Colonic mucosa (tissue), 4 donors: Measurements from ENCODE around the gene MED9. TPM values are rescaled to one million over a fixed set of nuclear protein-coding genes. Genes with fewer than 3 reads are reported as not detected.

Experiments used
- DNase-seq: peaks from one replicate; pipeline ENCODE4 v3.0.0-alpha.2; 2020
- H3K27ac ChIP-seq: fragments of 200-600 bp; one replicate; pipeline ENCODE4 v1.8.0; 2021
- H3K27me3 ChIP-seq: fragments of 200-600 bp; one replicate; pipeline ENCODE4 v1.8.0; 2021
- H3K36me3 ChIP-seq: fragments of 200-600 bp; one replicate; pipeline ENCODE4 v1.8.0; 2021
- H3K4me1 ChIP-seq: fragments of 200-600 bp; one replicate; pipeline ENCODE4 v1.8.0; 2021; ENCODE audit warnings: mild to moderate bottlenecking
- H3K4me3 ChIP-seq: fragments of 200-600 bp; one replicate; pipeline ENCODE4 v1.8.0; 2021
- H3K9ac ChIP-seq, 2 donors: one replicate each; pipeline ENCODE4 v1.7.0; 2013; ENCODE audit warnings: control low read depth in 2 of 2, low read depth in 2 of 2, low read length in 2 of 2
- H3K9me3 ChIP-seq: fragments of 200-600 bp; one replicate; pipeline ENCODE4 v1.8.0; 2021
- intact Hi-C: fragments of 100-400 bp; cut with DNase I; formaldehyde crosslinking; loops from one replicate; pipeline ENCODE4 v1.14.1; 2022
- total RNA-seq, 2 donors: library from RNA; stranded (reverse); fragmentation: NEBNext Ultra II Directional in 1 of 2; extraction: Animal tissue kit (Norgen Biotek cat#: 25700) in 1 of 2; gene quantifications; one replicate each; pipeline ENCODE4 v1.2.1, GENCODE V29; 2021
- TF ChIP-seq, protein P1 (sequence below): fragments of 200-600 bp; IDR thresholded peaks from one replicate; pipeline ENCODE4 v1.8.0; 2022; ENCODE audit warnings: antibody characterized with exemption, mild to moderate bottlenecking
- donor health status: healthy.
- donor health status: DM: no; HTN: no; CAD: no.
- donor health status: DM: no; HTN: no; CAD: no.

MED9 gene
- total RNA-seq, 2 donors from 2014 or later: 15.3 to 23.8 TPM

DNA sequence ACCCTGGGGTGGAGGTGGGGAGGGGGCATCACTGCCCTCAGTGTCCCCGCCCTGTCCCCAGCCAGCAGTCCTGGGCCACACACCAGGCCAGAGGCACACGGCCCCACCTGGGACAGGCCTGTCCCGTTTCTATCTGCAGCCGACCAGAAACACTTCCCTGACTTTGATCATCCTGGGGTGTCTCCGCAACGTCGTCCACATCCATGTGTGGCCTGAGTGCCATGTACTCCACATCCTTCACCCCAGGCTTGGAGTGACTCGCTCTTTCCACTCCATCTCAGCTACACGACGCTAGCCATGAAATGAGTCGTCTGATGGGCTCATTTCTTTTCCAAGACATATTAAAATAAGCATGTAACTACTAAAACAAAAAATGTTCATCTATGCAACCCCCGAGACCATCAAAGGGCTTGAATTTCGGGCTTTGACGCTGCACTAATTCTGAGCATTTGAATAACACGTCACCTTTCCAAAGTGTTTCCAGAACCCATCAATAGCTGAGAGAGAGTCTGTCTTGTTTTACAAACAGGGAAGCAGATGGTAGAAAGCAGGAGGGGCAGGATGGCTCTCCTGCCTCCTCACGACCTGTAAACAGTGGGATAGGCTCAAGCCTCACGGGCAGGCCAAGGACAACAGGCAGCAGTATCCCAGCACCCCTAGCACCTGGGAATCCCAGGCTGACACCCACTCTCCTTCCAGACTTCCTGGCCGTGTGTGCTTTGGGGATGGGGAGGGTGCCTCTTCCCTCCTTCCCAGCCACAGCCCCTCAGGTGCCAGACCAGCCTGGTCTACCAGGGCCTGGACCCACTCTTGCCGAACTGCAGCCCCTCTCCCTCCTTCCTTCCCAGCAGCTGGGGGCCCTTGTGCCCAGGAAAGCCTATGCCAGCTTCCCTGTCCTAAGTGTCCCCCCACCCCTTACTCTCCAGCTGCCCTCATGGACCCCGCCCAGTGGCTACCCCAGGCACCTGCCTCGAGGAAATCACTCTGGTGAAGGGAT is 39.4 kb downstream of the MED9 start:
- no peak overlapping the region for H3K4me3 ChIP-seq
- H3K9me3 ChIP-seq: no peaks in the 10 kb centered on the region
- H3K27ac ChIP-seq: no peak overlapping the region
- intact Hi-C loops: no loop called here
- no peak overlapping the region for H3K9ac ChIP-seq
- no peaks in the 10 kb centered on the region for H3K36me3 ChIP-seq
- H3K4me1 ChIP-seq: no peaks in the 10 kb centered on the region
- no peaks in the 10 kb centered on the region for H3K27me3 ChIP-seq
- DNase-seq: no peak
- TF ChIP-seq, protein P1, sequence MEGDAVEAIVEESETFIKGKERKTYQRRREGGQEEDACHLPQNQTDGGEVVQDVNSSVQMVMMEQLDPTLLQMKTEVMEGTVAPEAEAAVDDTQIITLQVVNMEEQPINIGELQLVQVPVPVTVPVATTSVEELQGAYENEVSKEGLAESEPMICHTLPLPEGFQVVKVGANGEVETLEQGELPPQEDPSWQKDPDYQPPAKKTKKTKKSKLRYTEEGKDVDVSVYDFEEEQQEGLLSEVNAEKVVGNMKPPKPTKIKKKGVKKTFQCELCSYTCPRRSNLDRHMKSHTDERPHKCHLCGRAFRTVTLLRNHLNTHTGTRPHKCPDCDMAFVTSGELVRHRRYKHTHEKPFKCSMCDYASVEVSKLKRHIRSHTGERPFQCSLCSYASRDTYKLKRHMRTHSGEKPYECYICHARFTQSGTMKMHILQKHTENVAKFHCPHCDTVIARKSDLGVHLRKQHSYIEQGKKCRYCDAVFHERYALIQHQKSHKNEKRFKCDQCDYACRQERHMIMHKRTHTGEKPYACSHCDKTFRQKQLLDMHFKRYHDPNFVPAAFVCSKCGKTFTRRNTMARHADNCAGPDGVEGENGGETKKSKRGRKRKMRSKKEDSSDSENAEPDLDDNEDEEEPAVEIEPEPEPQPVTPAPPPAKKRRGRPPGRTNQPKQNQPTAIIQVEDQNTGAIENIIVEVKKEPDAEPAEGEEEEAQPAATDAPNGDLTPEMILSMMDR: no peak

DNA sequence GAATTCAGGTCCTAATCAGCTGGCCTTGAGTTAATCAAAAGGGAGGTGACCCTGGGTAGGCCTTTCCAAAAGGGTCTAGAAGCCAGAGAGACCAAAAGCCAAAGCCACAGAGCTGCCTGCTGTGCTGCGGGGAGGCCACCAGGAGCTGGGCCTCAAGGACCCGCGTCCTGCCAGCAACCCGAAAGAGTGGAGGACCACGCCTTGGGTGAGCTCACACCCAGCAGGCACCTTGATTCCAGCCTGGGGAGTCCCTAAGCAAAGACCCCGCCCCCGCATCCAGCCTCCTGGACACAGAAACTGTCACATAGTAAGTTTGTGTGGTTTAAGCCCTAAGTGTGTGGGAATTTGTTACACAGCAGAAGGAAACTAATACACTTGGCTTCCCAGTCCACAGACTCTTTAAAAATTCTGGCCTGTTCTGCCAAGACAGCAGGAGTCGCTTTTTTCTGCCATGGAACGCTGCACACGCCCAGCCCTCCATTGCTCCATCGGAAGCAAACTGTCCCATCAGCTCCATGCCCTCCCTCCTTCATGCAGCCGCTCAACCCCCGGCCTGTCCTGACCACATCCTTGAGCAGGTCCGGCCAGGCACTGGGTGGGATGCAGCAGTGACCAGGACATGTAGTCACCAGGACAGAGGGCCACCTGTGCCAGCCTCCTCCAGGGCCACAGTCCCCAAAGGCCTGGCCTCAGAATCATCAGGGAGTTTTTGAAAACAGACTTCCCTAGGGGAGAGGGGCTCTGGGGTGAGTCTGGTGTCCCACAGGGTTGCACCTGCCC is 40.3 kb downstream of the MED9 start:
- H3K9me3 ChIP-seq: no peaks in the 10 kb centered on the region
- TF ChIP-seq, protein P1: no peak
- intact Hi-C loops: no loop called here

DNA sequence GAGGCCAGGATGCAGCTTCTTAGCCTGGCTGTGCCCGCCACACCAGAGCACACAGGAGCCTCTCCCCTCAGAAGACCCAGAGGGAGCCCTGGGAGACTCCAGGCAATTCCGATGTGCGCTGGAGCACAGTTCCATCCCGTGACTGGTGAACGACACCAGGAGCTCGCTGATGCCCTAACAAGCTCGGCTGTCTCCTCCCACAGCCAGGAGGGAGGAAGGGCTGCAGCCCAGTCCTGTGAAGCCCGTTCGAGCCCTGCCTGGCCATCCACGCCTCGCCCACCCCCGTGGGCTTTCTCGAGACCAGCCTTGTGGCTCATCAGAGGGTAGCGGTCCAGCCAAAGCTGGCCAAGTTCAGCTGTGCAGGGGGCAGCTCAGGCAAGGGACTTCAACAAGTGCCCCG is 41.2 kb downstream of the MED9 start:
- Histone ChIP-seq H3K36me3 (no peaks in the 10 kb centered on the region), H3K9ac (no peak overlapping the region), H3K27ac (no peak overlapping the region), H3K4me3 (no peak overlapping the region), H3K27me3 (no peaks in the 10 kb centered on the region), H3K4me1 (no peaks in the 10 kb centered on the region), H3K9me3 (no peaks in the 10 kb centered on the region)
- TF ChIP-seq, protein P1: no peak
- intact Hi-C loops: no loop called here
- DNase-seq: no peak

More for the DNA sequence above, 40.3 kb downstream of the MED9 start:
- Histone ChIP-seq H3K9ac (no peak overlapping the region), H3K4me3 (no peak overlapping the region), H3K27me3 (no peaks in the 10 kb centered on the region), H3K4me1 (no peaks in the 10 kb centered on the region), H3K27ac (no peak overlapping the region), H3K36me3 (no peaks in the 10 kb centered on the region)
- DNase-seq: no peak

DNA sequence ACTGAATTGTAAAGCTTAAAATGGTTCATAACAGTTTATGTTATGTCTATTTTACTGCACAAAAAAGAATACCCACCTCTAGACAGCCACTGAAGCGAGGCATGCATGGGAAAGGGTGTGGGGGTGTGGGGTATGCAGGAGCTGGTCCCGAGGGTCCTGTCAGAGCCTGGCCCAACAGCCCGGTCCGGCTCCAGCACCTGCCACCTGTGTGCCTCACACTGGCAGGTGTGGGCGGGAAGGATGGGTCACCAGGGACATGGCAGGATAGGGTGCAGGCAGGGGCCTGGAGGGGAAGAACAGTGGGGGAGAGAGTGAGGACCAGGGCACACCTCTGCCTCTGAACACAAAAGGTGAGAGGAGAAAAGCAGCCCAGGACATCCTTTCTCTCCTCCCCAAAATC is 42.2 kb downstream of the MED9 start:
- Histone ChIP-seq H3K4me1 (no peaks in the 10 kb centered on the region), H3K9me3 (no peaks in the 10 kb centered on the region), H3K36me3 (no peaks in the 10 kb centered on the region), H3K9ac (no peak overlapping the region), H3K27me3 (no peaks in the 10 kb centered on the region), H3K27ac (no peak overlapping the region), H3K4me3 (no peak overlapping the region)
- intact Hi-C loops: no loop called here
- TF ChIP-seq, protein P1: no peak
- DNase-seq: no peak

DNA sequence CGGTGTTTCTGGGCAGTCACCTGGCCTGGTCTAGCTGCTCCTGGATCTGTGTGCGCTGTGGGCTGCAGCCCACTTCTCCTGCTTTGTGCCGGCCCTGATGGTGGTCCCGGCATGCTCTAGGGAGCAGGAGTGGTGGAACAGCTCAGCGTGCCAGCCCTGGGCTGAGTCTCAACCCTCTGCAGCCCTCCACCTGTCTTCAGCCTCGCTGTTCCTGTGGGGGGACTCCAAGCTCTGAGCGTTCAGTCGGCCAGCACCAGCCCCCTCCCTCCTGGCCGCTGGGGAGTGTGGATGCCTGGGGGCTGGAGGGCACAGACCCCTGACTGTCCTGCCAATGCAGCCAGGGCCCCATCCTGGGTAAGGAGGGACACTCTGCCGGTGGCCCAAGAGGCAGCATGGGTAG is 43.1 kb downstream of the MED9 start:
- H3K27ac ChIP-seq: no peak overlapping the region
- intact Hi-C loops: no loop called here
- no peak for DNase-seq

More for the DNA sequence above, 43.1 kb downstream of the MED9 start:
- Histone ChIP-seq H3K9me3 (no peaks in the 10 kb centered on the region), H3K36me3 (no peaks in the 10 kb centered on the region), H3K9ac (no peak overlapping the region), H3K4me3 (no peak overlapping the region), H3K27me3 (no peaks in the 10 kb centered on the region), H3K4me1 (no peaks in the 10 kb centered on the region)
- TF ChIP-seq, protein P1: no peak
